ENCODE data around the gene STK17B. TPM values are rescaled to one million over a fixed set of nuclear protein-coding genes. Genes with fewer than 3 reads are reported as not detected.

The STK17B gene
- total RNA-seq, result 100 to 1,000 TPM; 175 to 176 TPM

GRCh38 chr2:196171248-196171871 lies at the start of gene STK17B:
STK17B (minus strand) TSS chr2:196171578; CDS start chr2:196163383, 8,195 bp downstream.
- Mint-ChIP-seq H3K4me1 (ENCODE audit: low read depth) (peaks cover 40% of the 10 kb centered on the region), H3K27me3 (no peaks in the 10 kb centered on the region), H3K4me3 (peak within 1 kb of the TSS; percentile 93), H3K36me3 (peaks cover 36% of the 10 kb centered on the region), H3K9me3 (no peaks in the 10 kb centered on the region), H3K27ac (peak within 1 kb of the TSS; percentile 96)
- intact Hi-C loops (cut with micrococcal nuclease), result loop anchor here (2.0 to 10.0 kb wide), 4 partner anchors 105 to 1283 kb away; partner anchors contain the start of genes COQ10B, PGAP1 and SLC39A10
- ChIA-PET POLR2A (interaction anchor here (0.7 to 4.5 kb wide), 18 partner anchors 11 to 105 kb away, joined by 3 to 67 read pairs (median 4); no protein-coding TSS in a partner anchor), CTCF (interaction anchor here (0.7 to 2.9 kb wide), 4 partner anchors 9 to 105 kb away, joined by 3 to 13 read pairs (median 4); no protein-coding TSS in a partner anchor)
- DNase-seq, result peak; percentile 98

DNA sequence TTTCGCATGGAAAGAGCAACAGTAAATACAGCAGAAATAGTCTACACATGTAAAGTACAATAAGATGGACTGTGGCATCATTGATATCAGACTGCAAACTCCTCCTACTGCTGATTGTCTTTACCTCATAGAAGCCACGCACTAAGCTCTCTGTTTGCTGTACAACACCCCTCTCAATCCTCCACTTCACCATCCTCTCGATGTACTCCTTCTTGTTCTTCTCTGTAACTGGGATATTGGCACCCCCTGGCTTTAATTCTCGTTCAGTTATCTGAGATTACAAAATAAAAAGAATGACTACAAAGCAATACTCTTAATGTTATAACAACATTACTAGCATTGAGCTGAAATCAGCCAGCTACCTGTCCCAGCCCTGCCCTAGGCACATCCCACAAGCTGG lies 49.3 kb upstream of the STK17B start:
- H3K4me3 Mint-ChIP-seq, result no peak overlapping the region

DNA sequence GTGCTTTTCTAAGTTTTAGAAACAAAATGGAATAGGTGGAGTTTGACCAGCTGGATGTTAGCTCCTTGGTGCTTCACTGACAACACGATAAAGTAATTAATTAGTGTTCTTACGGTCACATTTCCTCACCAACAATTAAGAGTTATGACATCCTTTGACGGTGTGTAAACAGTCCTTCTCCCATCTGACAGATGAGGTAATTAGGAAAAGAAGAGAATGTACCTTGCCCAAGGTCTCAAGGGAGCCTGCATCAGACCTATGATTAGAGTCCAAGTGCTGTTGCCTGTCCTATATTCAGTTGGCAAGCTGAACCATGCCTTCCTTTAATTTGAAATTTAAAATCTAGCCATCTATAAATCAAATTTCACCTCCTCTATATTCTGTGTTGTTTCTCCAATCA lies 48.3 kb upstream of the STK17B start:
- peaks cover 54% of the 10 kb centered on the region for H3K4me1 Mint-ChIP-seq (ENCODE audit: low read depth)
- H3K36me3 Mint-ChIP-seq, result peaks cover 2% of the 10 kb centered on the region
- no peaks in the 10 kb centered on the region for H3K27me3 Mint-ChIP-seq
- CTCF ChIA-PET, result interaction anchor here (1.0 to 1.6 kb wide), 3 partner anchors 18 to 151 kb away, joined by 3 to 6 read pairs (median 6); partner anchors contain the start of gene DNAH7
- no peak for DNase-seq
- H3K9me3 Mint-ChIP-seq, result no peaks in the 10 kb centered on the region
- POLR2A ChIA-PET, result interaction anchor here (1.2 kb wide), 1 partner anchor 14 kb away, joined by 3 read pairs; no protein-coding TSS in a partner anchor
- no peak overlapping the region for H3K27ac Mint-ChIP-seq
- intact Hi-C loops (cut with micrococcal nuclease), result loop anchor here (1.0 kb wide), 1 partner anchor 8 kb away; no protein-coding TSS in a partner anchor
- H3K4me3 Mint-ChIP-seq, result no peak overlapping the region

More for the DNA sequence above, 49.3 kb upstream of the STK17B start:
- H3K27me3 Mint-ChIP-seq, result no peaks in the 10 kb centered on the region
- no peak for DNase-seq
- H3K9me3 Mint-ChIP-seq, result no peaks in the 10 kb centered on the region
- POLR2A ChIA-PET, result interaction anchor here (0.7 to 1.2 kb wide), 2 partner anchors 13 to 50 kb away, joined by 3 read pairs; no protein-coding TSS in a partner anchor
- peaks cover 60% of the 10 kb centered on the region for H3K4me1 Mint-ChIP-seq (ENCODE audit: low read depth)
- H3K27ac Mint-ChIP-seq, result no peak overlapping the region
- intact Hi-C loops (cut with micrococcal nuclease), result loop anchor here (1.0 kb wide), 1 partner anchor 9 kb away; no protein-coding TSS in a partner anchor
- H3K36me3 Mint-ChIP-seq, result peaks cover 2% of the 10 kb centered on the region
- CTCF ChIA-PET, result interaction anchor here (0.7 to 1.6 kb wide), 7 partner anchors 19 to 233 kb away, joined by 3 to 6 read pairs (median 4); partner anchors contain the start of gene DNAH7

DNA sequence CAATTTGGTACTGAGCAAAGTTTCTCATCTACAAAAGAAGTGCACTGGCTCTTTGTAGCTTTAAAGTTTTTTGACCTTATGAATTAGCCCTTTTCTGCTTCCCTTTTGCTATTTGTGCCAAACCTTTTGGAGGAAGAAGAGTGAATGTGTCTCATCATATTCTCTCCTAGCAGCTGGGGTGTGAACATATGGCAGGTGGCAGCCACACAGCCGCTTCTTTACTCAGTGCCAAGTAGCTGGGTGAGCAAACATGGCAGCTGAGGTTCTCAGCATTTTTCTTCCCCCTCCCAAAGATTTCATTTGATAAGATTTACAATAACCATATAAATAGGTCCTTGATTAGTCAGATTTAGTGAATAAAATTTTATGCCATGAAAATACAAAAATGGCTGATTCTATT lies 46.7 kb upstream of the STK17B start:
- H3K4me3 Mint-ChIP-seq, result no peak overlapping the region
- ChIA-PET CTCF (interaction anchor here (1.0 kb wide), 1 partner anchor 10 kb away, joined by 3 read pairs; no protein-coding TSS in a partner anchor), POLR2A (interaction anchor here (1.0 kb wide), 1 partner anchor 47 kb away, joined by 3 read pairs; the partner anchor contains the start of gene STK17B)
- H3K4me1 Mint-ChIP-seq (ENCODE audit: low read depth), result peaks cover 53% of the 10 kb centered on the region
- peaks cover 2% of the 10 kb centered on the region for H3K36me3 Mint-ChIP-seq
- H3K9me3 Mint-ChIP-seq, result no peaks in the 10 kb centered on the region
- no peak overlapping the region for H3K27ac Mint-ChIP-seq
- intact Hi-C loops (cut with micrococcal nuclease), result no loop called here
- DNase-seq, result no peak
- no peaks in the 10 kb centered on the region for H3K27me3 Mint-ChIP-seq

DNA sequence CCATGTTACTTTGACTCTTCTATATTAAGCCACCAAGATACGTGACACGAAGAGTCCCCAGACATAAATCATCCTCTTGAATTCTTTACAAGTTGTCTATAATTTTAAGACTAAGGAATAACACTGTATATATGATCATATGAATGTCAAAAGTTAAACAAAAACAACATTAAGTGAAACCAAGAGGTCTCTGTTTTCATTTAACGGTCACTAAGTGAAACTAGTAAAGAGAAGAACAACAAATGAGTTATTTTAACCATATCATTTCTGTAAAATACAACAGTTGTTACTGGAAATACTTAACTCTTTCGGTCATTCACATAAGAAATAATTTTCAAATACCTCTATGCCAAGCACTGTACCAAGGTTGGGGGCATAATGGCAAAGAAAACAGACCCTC lies 45.7 kb upstream of the STK17B start:
- no peak for DNase-seq
- CTCF ChIA-PET, result no interaction called here
- H3K36me3 Mint-ChIP-seq, result peaks cover 9% of the 10 kb centered on the region
- intact Hi-C loops (cut with micrococcal nuclease), result no loop called here
- POLR2A ChIA-PET, result no interaction called here
- H3K27me3 Mint-ChIP-seq, result no peaks in the 10 kb centered on the region
- peaks cover 3% of the 10 kb centered on the region for H3K9me3 Mint-ChIP-seq
- no peak overlapping the region for H3K27ac Mint-ChIP-seq
- no peak overlapping the region for H3K4me3 Mint-ChIP-seq
- H3K4me1 Mint-ChIP-seq (ENCODE audit: low read depth), result peaks cover 61% of the 10 kb centered on the region

- POLR2A ChIA-PET, result no interaction called here
- H3K36me3 Mint-ChIP-seq, result peaks cover 12% of the 10 kb centered on the region
- no peak overlapping the region for H3K4me3 Mint-ChIP-seq
- peaks cover 5% of the 10 kb centered on the region for H3K9me3 Mint-ChIP-seq
- no peak for DNase-seq
- no peak overlapping the region for H3K27ac Mint-ChIP-seq
- H3K27me3 Mint-ChIP-seq, result no peaks in the 10 kb centered on the region
- CTCF ChIA-PET, result interaction anchor here (1.1 to 1.9 kb wide), 2 partner anchors 122 to 137 kb away, joined by 3 to 5 read pairs; no protein-coding TSS in a partner anchor
- H3K4me1 Mint-ChIP-seq (ENCODE audit: low read depth), result peaks cover 65% of the 10 kb centered on the region
- intact Hi-C loops (cut with micrococcal nuclease), result no loop called here
Measured at GRCh38 chr2:196215376-196215775, 44.0 kb upstream of the STK17B start.

DNA sequence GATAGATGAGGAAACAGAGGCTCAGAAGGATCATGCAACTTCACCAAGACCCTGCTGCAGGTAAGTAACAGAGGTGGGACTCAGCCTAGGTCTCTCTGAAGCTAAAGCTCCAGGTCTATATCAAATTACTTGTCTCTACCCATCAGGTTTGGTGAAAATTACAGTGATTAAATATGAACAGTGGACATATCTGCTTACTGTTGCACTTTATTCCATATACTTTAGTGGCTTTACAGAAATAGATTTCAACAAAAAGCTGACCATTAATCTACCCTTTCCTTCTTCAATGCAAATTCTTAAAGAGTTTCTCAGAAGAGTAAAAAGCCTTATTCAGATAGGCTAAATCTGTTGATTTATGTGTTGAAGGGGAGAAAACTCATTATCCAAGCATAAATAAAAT lies 42.8 kb upstream of the STK17B start:
- Mint-ChIP-seq H3K36me3 (peaks cover 12% of the 10 kb centered on the region), H3K27ac (no peak overlapping the region), H3K9me3 (peaks cover 5% of the 10 kb centered on the region), H3K27me3 (no peaks in the 10 kb centered on the region), H3K4me1 (ENCODE audit: low read depth) (peaks cover 62% of the 10 kb centered on the region), H3K4me3 (no peak overlapping the region)
- ChIA-PET POLR2A (interaction anchor here (0.9 kb wide), 1 partner anchor 18 kb away, joined by 4 read pairs; no protein-coding TSS in a partner anchor), CTCF (interaction anchor here (0.6 to 1.1 kb wide), 2 partner anchors 10 to 29 kb away, joined by 3 read pairs; no protein-coding TSS in a partner anchor)
- intact Hi-C loops (cut with micrococcal nuclease), result loop anchor here (5.0 kb wide), 1 partner anchor 137 kb away; no protein-coding TSS in a partner anchor
- DNase-seq, result no peak

DNA sequence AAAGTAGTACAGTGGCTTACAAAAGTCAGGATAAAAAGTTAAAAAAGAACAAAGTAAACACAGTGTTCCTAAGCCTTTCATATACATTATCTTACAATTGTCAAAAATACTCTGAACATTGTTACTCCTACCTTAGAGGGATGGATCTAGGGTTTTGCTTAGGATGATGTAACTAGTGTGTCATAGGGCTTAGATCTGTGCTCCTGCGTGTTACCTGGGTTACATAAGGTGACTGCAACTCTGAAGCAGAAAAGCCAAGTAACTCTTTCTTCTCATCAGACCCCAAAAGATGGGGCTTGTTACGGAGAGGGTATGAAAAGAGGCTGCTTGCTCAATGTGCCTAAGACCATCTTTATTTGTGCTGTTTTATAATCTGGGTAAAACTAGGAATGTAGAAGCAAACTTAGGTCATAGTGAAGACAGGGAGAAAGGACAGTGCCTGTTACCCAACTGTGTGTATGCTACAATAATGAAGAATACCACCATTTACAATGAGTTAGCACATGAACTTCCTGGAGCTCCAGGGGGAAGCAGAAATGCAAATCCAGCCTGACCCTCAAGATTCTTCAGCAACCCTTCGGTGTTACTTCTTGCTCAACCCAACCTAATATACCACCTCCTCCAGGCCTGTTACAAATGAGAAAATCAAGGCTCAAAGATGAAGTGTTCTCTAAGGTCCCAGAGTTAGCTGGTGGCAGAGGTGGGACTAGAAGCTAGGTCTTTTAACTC lies 42.0 kb upstream of the STK17B start:
- peak overlapping the region; percentile 39 for H3K27ac Mint-ChIP-seq
- H3K27me3 Mint-ChIP-seq, result no peaks in the 10 kb centered on the region
- no peak for DNase-seq
- ChIA-PET POLR2A (no interaction called here), CTCF (interaction anchor here (1.1 to 1.6 kb wide), 2 partner anchors 11 to 26 kb away, joined by 3 read pairs; no protein-coding TSS in a partner anchor)
- intact Hi-C loops (cut with micrococcal nuclease), result loop anchor here (5.0 kb wide), 1 partner anchor 136 kb away; no protein-coding TSS in a partner anchor
- H3K4me1 Mint-ChIP-seq (ENCODE audit: low read depth), result peaks cover 65% of the 10 kb centered on the region
- peaks cover 5% of the 10 kb centered on the region for H3K9me3 Mint-ChIP-seq
- peaks cover 12% of the 10 kb centered on the region for H3K36me3 Mint-ChIP-seq
- no peak overlapping the region for H3K4me3 Mint-ChIP-seq

DNA sequence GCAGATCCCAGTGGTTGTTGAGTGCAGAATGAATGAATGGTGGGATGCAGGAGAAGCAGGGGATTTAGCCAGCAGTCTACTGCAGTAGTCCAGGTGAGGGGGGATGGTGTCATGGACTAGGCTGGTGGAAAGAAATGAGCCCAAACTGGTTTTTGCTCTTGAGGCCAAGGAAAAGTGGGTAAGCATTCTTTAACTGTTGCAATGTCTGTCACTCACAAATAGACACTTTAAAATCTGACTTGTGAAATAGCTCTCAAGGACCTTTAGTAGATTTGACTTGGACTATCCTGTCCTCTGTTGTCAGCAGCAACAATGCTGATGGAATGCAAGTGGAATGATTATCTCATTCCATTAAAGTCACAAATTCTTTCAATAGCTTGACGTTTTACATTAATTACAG lies 37.5 kb upstream of the STK17B start:
- Mint-ChIP-seq H3K9me3 (peaks cover 5% of the 10 kb centered on the region), H3K4me1 (ENCODE audit: low read depth) (peaks cover 43% of the 10 kb centered on the region), H3K4me3 (no peak overlapping the region), H3K27me3 (no peaks in the 10 kb centered on the region), H3K27ac (peak overlapping the region; percentile 16), H3K36me3 (peaks cover 12% of the 10 kb centered on the region)
- ChIA-PET POLR2A (interaction anchor here (0.7 kb wide), 1 partner anchor 53 kb away, joined by 3 read pairs; no protein-coding TSS in a partner anchor), CTCF (interaction anchor here (1.0 kb wide), 1 partner anchor 67 kb away, joined by 4 read pairs; no protein-coding TSS in a partner anchor)
- intact Hi-C loops (cut with micrococcal nuclease), result no loop called here
- DNase-seq, result no peak

GRCh38 chr2:196206804-196207203 lies 35.4 kb upstream of the STK17B start:
- Mint-ChIP-seq H3K4me1 (ENCODE audit: low read depth) (peaks cover 31% of the 10 kb centered on the region), H3K27me3 (no peaks in the 10 kb centered on the region), H3K27ac (no peak overlapping the region), H3K9me3 (peaks cover 2% of the 10 kb centered on the region), H3K4me3 (no peak overlapping the region), H3K36me3 (peaks cover 4% of the 10 kb centered on the region)
- no peak for DNase-seq
- intact Hi-C loops (cut with micrococcal nuclease), result no loop called here
- CTCF ChIA-PET, result no interaction called here
- POLR2A ChIA-PET, result no interaction called here

- intact Hi-C loops (cut with micrococcal nuclease), result loop anchor here (1.0 kb wide), 1 partner anchor 34 kb away; no protein-coding TSS in a partner anchor
- Mint-ChIP-seq H3K36me3 (peaks cover under 1% of the 10 kb centered on the region), H3K27me3 (no peaks in the 10 kb centered on the region), H3K4me1 (ENCODE audit: low read depth) (peaks cover 31% of the 10 kb centered on the region), H3K9me3 (no peaks in the 10 kb centered on the region), H3K4me3 (no peak overlapping the region), H3K27ac (peak overlapping the region; percentile 7)
- POLR2A ChIA-PET, result interaction anchor here (0.9 to 1.4 kb wide), 3 partner anchors 21 to 35 kb away, joined by 3 to 9 read pairs (median 4); partner anchors contain the start of gene STK17B
- CTCF ChIA-PET, result interaction anchor here (0.9 to 1.7 kb wide), 3 partner anchors 71 to 128 kb away, joined by 3 to 6 read pairs (median 4); no protein-coding TSS in a partner anchor
- DNase-seq, result no peak
Measured at GRCh38 chr2:196205881-196206435, 34.6 kb upstream of the STK17B start.

All from activated CD4-positive, alpha-beta memory T cell treated with anti-CD3 and anti-CD28 coated beads for 36 hours (primary cell).